Measurements from ENCODE around the gene MACF1. TPM values are rescaled to one million over a fixed set of nuclear protein-coding genes. Genes with fewer than 3 reads are reported as not detected.

Gene MACF1
- total and polyA plus RNA-seq, 2 of the 13 experiments (the other 11 are each of a cell fraction or from before 2014, with no cell fraction given): 36.7 to 65.4 TPM

DNA sequence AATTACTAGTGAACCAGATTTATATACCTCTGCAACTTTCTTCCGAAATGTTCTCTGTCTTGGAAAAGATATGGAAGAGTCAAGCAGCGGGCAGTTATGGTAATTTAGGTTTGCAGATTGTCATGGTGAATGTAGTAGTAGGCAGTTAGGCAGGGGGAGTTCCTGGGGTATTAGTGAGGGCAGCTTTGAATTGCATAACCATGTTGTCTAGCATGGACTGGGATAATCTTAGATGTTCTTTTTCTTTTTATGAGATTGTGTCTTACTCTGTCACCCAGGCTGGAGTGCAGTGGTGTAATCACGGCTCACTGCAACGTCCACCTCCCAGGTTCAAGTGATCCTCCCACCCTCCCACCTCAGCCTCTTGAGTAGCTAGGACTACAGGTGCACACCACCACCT lies 25.0 kb downstream of the MACF1 start:
- Histone ChIP-seq H3K79me2 (ENCODE audit: insufficient read depth, low read length) (peaks cover 14% of the 10 kb centered on the region), H2AFZ (ENCODE audit: low read length) (no peak overlapping the region), H3K9me3 (ENCODE audit: low read length) (no peaks in the 10 kb centered on the region), H3K36me3 (replicated peaks in 1 of 2; ENCODE audit: control insufficient read depth in 1 of 2, insufficient read depth in 2 of 2, low read length in 2 of 2) (peaks cover 2 to 12% of the 10 kb centered on the region in 2 experiments; a peak in 2 of 5 replicates), H3K4me1 (ENCODE audit: insufficient read depth, low read length) (peaks cover 9% of the 10 kb centered on the region; the same call in 1 of the 2 replicates), H3K27me3 (ENCODE audit: control insufficient read depth in 1 of 2, insufficient read depth in 2 of 2, low read length in 2 of 2) (no peaks in the 10 kb centered on the region), H3K27ac (ENCODE audit: extremely low read length, insufficient read depth, low read length) (no peak overlapping the region), H3K4me3 (replicated peaks in 1 of 3; ENCODE audit: insufficient read depth in 1 of 3, low read depth in 2 of 3, low read length in 3 of 3) (no peak overlapping the region), H3K9ac (ENCODE audit: insufficient read depth, low read depth, low read length) (no peak overlapping the region), H4K20me1 (ENCODE audit: insufficient read depth, low read length) (no peaks in the 10 kb centered on the region), H3K4me2 (ENCODE audit: low read depth, low read length) (no peak overlapping the region)
- TF ChIP-seq, protein P1, sequence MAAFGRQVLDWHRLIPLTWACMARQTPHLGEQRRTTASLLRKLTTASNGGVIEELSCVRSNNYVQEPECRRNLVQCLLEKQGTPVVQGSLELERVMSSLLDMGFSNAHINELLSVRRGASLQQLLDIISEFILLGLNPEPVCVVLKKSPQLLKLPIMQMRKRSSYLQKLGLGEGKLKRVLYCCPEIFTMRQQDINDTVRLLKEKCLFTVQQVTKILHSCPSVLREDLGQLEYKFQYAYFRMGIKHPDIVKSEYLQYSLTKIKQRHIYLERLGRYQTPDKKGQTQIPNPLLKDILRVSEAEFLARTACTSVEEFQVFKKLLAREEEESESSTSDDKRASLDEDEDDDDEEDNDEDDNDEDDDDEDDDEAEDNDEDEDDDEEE (CRISPR knock-in tag; IDR thresholded peaks at IDR 0.05): no peak
- TF ChIP-seq ZNF30 (CRISPR knock-in tag; IDR thresholded peaks at IDR 0.05): no peak
- TF ChIP-seq KLF11 (CRISPR knock-in tag; IDR thresholded peaks at IDR 0.05): no peak
- TF ChIP-seq NONO (IDR thresholded peaks at IDR 0.05): no peak
- no peak for TF ChIP-seq NONO (CRISPR knock-in tag; conservative IDR thresholded peaks at IDR 0.05)
- no peak for TF ChIP-seq ZNF788 (CRISPR knock-in tag; IDR thresholded peaks at IDR 0.05; ENCODE audit: borderline replicate concordance)
- no peak for TF ChIP-seq FOXA1 (IDR thresholded peaks at IDR 0.05)
- no peak for TF ChIP-seq FOXA1 (CRISPR knock-in tag; IDR thresholded peaks at IDR 0.05)
- TF ChIP-seq, protein P2, sequence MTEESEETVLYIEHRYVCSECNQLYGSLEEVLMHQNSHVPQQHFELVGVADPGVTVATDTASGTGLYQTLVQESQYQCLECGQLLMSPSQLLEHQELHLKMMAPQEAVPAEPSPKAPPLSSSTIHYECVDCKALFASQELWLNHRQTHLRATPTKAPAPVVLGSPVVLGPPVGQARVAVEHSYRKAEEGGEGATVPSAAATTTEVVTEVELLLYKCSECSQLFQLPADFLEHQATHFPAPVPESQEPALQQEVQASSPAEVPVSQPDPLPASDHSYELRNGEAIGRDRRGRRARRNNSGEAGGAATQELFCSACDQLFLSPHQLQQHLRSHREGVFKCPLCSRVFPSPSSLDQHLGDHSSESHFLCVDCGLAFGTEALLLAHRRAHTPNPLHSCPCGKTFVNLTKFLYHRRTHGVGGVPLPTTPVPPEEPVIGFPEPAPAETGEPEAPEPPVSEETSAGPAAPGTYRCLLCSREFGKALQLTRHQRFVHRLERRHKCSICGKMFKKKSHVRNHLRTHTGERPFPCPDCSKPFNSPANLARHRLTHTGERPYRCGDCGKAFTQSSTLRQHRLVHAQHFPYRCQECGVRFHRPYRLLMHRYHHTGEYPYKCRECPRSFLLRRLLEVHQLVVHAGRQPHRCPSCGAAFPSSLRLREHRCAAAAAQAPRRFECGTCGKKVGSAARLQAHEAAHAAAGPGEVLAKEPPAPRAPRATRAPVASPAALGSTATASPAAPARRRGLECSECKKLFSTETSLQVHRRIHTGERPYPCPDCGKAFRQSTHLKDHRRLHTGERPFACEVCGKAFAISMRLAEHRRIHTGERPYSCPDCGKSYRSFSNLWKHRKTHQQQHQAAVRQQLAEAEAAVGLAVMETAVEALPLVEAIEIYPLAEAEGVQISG (CRISPR knock-in tag; IDR thresholded peaks at IDR 0.05): no peak
- TF ChIP-seq ZNF264 (CRISPR knock-in tag; IDR thresholded peaks at IDR 0.05): no peak
- TF ChIP-seq ZMYM3 (CRISPR knock-in tag; IDR thresholded peaks at IDR 0.05): no peak
- TF ChIP-seq ZNF570 (CRISPR knock-in tag; IDR thresholded peaks at IDR 0.05; ENCODE audit: borderline replicate concordance): no peak
- TF ChIP-seq KDM5A (IDR thresholded peaks at IDR 0.05; ENCODE audit: borderline replicate concordance, low read length): no peak
- TF ChIP-seq, protein P3, sequence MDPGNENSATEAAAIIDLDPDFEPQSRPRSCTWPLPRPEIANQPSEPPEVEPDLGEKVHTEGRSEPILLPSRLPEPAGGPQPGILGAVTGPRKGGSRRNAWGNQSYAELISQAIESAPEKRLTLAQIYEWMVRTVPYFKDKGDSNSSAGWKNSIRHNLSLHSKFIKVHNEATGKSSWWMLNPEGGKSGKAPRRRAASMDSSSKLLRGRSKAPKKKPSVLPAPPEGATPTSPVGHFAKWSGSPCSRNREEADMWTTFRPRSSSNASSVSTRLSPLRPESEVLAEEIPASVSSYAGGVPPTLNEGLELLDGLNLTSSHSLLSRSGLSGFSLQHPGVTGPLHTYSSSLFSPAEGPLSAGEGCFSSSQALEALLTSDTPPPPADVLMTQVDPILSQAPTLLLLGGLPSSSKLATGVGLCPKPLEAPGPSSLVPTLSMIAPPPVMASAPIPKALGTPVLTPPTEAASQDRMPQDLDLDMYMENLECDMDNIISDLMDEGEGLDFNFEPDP (CRISPR knock-in tag; conservative IDR thresholded peaks at IDR 0.05): no peak
- TF ChIP-seq POLR2AphosphoS2 (IDR thresholded peaks at IDR 0.05; ENCODE audit: low read depth, low read length): no peak
- no peak for TF ChIP-seq TP53 (CRISPR knock-in tag; conservative IDR thresholded peaks at IDR 0.05)
- TF ChIP-seq ZFX (CRISPR knock-in tag; IDR thresholded peaks at IDR 0.05; ENCODE audit: low read depth): no peak
- no peak for TF ChIP-seq TMF1 (CRISPR knock-in tag; IDR thresholded peaks at IDR 0.05; ENCODE audit: low read depth)
- TF ChIP-seq HDAC2 (CRISPR knock-in tag; IDR thresholded peaks at IDR 0.05): no peak
- TF ChIP-seq, protein P4, sequence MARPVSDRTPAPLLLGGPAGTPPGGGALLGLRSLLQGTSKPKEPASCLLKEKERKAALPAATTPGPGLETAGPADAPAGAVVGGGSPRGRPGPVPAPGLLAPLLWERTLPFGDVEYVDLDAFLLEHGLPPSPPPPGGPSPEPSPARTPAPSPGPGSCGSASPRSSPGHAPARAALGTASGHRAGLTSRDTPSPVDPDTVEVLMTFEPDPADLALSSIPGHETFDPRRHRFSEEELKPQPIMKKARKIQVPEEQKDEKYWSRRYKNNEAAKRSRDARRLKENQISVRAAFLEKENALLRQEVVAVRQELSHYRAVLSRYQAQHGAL (CRISPR knock-in tag; IDR thresholded peaks at IDR 0.05; ENCODE audit: not compliant biosample characterization): no peak
- DNase-seq (ENCODE audit: low spot score) (no peak), ATAC-seq (no peak), FAIRE-seq (no peak)
- POLR2A ChIA-PET: interaction anchor here (1.0 kb wide), 1 partner anchor 123 kb away, joined by 3 read pairs; no protein-coding TSS in a partner anchor
- in situ Hi-C loops (cut with HindIII; ENCODE audit: extremely low pct_ligation_motif_present, low pct_unique_long_range_greater_than_20kb) (no loop called here), intact Hi-C loops (cut with micrococcal nuclease; ENCODE audit: unreplicated experiment) (no loop called here)
- BruUV-seq (replicated peaks): no TSS peak
- CTCF ChIA-PET (ENCODE audit: low intra/inter-chr PET ratio, low total read pairs): no interaction called here
- 98% methylated on average over 4 of the region's 4 CpGs for WGBS (ENCODE audit: low lambda C conversion rate)

Data from HepG2 (cell line).